ENCODE results near the gene USP3.
A peak's percentile ranks its signal among the peaks of the same experiment; 100 is the strongest.

The USP3 gene

GRCh38 chr15:63504247-63504978, at the start of gene USP3:
TSS of gene USP3 (plus strand) at chr15:63504593. CDS start at chr15:63504740, 147 bp downstream.
- peak; percentile 99 for DNase-seq

GRCh38 chr15:63456258-63456657, 48.1 kb upstream of the USP3 start:
- DNase-seq, result no peak

- peak; percentile 37 for DNase-seq
Observed at GRCh38 chr15:63457379-63457778, 47.0 kb upstream of the USP3 start.

GRCh38 chr15:63458026-63458425, 46.4 kb upstream of the USP3 start:
- DNase-seq, result no peak

- DNase-seq, result no peak
Observed at GRCh38 chr15:63458794-63459395, 45.5 kb upstream of the USP3 start.

- no peak for DNase-seq
Observed at GRCh38 chr15:63460210-63461155, 43.9 kb upstream of the USP3 start.

- no peak for DNase-seq
Observed at GRCh38 chr15:63461230-63461985, 43.0 kb upstream of the USP3 start.

GRCh38 chr15:63462088-63462487, 42.3 kb upstream of the USP3 start:
- DNase-seq, result no peak

- peak; percentile 76 for DNase-seq
Observed at GRCh38 chr15:63463036-63463435, 41.4 kb upstream of the USP3 start.

GRCh38 chr15:63463793-63464192, 40.6 kb upstream of the USP3 start:
- peak; percentile 80 for DNase-seq

- DNase-seq, result peak; percentile 83
Observed at GRCh38 chr15:63465104-63465503, 39.3 kb upstream of the USP3 start.

GRCh38 chr15:63466378-63467192, 37.8 kb upstream of the USP3 start:
- DNase-seq, result peak; percentile 99

GRCh38 chr15:63469190-63469589, 35.2 kb upstream of the USP3 start:
- DNase-seq, result peak; percentile 41

GRCh38 chr15:63469984-63470383, 34.4 kb upstream of the USP3 start:
- DNase-seq, result no peak

- peak; percentile 93 for DNase-seq
Observed at GRCh38 chr15:63473007-63473748, 31.2 kb upstream of the USP3 start.

- DNase-seq, result no peak
Observed at GRCh38 chr15:63473749-63473998, 30.7 kb upstream of the USP3 start.

- DNase-seq, result peak; percentile 99
Observed at GRCh38 chr15:63473999-63474809, 30.2 kb upstream of the USP3 start.

- peak; percentile 83 for DNase-seq
Observed at GRCh38 chr15:63474810-63475316, 29.5 kb upstream of the USP3 start.

GRCh38 chr15:63475707-63476106, 28.7 kb upstream of the USP3 start:
- peak; percentile 28 for DNase-seq

- peak; percentile 61 for DNase-seq
Observed at GRCh38 chr15:63476229-63476632, 28.2 kb upstream of the USP3 start.
